Measurements from ENCODE around the gene ACER3. TPM values are rescaled to one million over a fixed set of nuclear protein-coding genes. Genes with fewer than 3 reads are reported as not detected.

Gene ACER3
- total RNA-seq, 2 donors from 2014 or later: 18.5 to 23.2 TPM

DNA sequence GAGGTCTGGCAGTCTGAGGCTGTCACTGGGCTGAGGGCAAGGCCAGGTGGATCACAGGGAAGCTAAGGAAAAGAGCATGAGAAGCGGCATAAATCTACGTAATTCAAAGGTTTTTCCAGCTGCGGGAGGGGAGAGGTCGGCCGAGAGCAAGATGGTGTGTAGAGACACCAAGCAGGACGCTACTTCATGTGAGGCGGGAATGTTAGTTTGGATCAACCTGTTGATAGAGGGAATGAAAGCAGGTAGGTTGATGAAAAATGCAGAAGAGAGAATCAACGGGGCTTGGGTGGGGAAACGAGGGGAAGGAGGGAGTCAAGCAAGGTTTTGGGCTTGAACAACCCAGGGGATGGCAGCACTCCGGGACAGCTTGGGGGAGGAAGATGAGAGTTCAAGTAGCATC lies 176.3 kb downstream of the ACER3 start:
- Mint-ChIP-seq H3K27ac (peak overlapping the region; percentile 1), H3K4me1 (peaks cover 22% of the 10 kb centered on the region), H3K36me3 (ENCODE audit: low read depth) (peaks cover 2% of the 10 kb centered on the region), H3K9me3 (peaks cover 10% of the 10 kb centered on the region), H3K27me3 (ENCODE audit: insufficient read depth) (peaks cover 48% of the 10 kb centered on the region), H3K4me3 (no peak overlapping the region)
- peaks cover 11% of the 10 kb centered on the region for H3K4me1 ChIP-seq (ENCODE audit: control insufficient read depth, insufficient read depth, low read length)
- no peaks in the 10 kb centered on the region for H3K9me3 ChIP-seq (ENCODE audit: control insufficient read depth, low read length)
- DNase-seq: no peak
- peaks cover 32% of the 10 kb centered on the region for H3K27me3 ChIP-seq (ENCODE audit: control insufficient read depth, insufficient read depth, low read length, poor library complexity, severe bottlenecking)
- TF ChIP-seq, protein P1, sequence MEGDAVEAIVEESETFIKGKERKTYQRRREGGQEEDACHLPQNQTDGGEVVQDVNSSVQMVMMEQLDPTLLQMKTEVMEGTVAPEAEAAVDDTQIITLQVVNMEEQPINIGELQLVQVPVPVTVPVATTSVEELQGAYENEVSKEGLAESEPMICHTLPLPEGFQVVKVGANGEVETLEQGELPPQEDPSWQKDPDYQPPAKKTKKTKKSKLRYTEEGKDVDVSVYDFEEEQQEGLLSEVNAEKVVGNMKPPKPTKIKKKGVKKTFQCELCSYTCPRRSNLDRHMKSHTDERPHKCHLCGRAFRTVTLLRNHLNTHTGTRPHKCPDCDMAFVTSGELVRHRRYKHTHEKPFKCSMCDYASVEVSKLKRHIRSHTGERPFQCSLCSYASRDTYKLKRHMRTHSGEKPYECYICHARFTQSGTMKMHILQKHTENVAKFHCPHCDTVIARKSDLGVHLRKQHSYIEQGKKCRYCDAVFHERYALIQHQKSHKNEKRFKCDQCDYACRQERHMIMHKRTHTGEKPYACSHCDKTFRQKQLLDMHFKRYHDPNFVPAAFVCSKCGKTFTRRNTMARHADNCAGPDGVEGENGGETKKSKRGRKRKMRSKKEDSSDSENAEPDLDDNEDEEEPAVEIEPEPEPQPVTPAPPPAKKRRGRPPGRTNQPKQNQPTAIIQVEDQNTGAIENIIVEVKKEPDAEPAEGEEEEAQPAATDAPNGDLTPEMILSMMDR (conservative IDR thresholded peaks at IDR 0.05): no peak
- H3K4me3 ChIP-seq (ENCODE audit: low read length): no peak overlapping the region
- no peak overlapping the region for H3K27ac ChIP-seq (ENCODE audit: low read depth, low read length)
- 81 to 86% methylated on average over 6 to 10 of the region's 10 CpGs for WGBS, 2 experiments (ENCODE audit: insufficient coverage in 1 of 2, insufficient read length in 1 of 2)
- H3K9ac ChIP-seq (ENCODE audit: extremely low read depth, low read length, poor library complexity, severe bottlenecking): no peak overlapping the region
- H3K36me3 ChIP-seq (ENCODE audit: control insufficient read depth, insufficient read depth, low read length): no peaks in the 10 kb centered on the region

DNA sequence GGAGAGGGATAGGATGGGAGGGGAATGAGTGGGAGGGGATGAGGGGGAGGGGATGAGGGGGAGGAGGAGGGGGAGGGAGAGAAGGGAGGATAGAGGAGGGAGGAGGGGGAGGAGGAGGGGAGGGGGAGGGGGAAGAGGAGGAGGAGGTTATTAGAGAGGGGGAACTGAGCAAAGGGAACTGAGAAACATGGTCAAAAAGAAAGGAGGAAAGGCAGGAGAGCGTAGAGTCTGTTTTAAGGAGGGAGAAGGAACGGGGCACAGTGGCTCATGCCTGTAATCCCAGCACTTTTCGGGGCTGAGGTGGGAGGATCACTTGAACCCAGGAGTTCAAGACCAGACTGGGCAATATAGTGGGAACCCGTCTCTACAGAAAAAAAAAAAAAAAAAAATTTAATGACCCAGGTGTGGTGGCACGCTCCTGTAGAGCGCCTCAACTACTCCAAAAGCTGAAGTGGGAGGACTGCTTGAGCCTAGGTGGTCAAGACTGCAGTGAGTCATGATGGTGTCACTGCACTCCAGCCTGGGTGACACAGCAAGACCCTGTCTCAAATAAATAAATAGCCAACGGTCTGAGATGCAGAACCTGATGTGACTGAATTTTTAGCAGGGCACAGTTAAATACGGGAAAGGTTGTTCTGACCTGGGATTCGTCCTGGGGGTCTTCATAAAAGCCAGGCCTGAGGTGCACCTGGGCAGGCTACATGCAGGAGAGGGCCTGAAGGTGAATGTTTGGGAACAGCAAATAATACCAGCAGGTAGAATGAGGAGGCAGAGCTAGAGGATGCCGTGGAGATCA lies 177.5 kb downstream of the ACER3 start:
- H3K27me3 Mint-ChIP-seq (ENCODE audit: insufficient read depth): peaks cover 58% of the 10 kb centered on the region
- Histone ChIP-seq H3K9me3 (ENCODE audit: control insufficient read depth, low read length) (no peaks in the 10 kb centered on the region), H3K4me1 (ENCODE audit: control insufficient read depth, insufficient read depth, low read length) (peaks cover 11% of the 10 kb centered on the region), H3K36me3 (ENCODE audit: control insufficient read depth, insufficient read depth, low read length) (no peaks in the 10 kb centered on the region), H3K27me3 (ENCODE audit: control insufficient read depth, insufficient read depth, low read length, poor library complexity, severe bottlenecking) (peaks cover 32% of the 10 kb centered on the region), H3K4me3 (ENCODE audit: low read length) (no peak overlapping the region), H3K9ac (ENCODE audit: extremely low read depth, low read length, poor library complexity, severe bottlenecking) (no peak overlapping the region), H3K27ac (ENCODE audit: low read depth, low read length) (no peak overlapping the region)
- TF ChIP-seq, protein P1 (conservative IDR thresholded peaks at IDR 0.05): no peak
- peaks cover 2% of the 10 kb centered on the region for H3K36me3 Mint-ChIP-seq (ENCODE audit: low read depth)
- H3K4me1 Mint-ChIP-seq: peaks cover 22% of the 10 kb centered on the region
- WGBS, 2 experiments (ENCODE audit: insufficient coverage in 1 of 2, insufficient read length in 1 of 2): 92 to 95% methylated on average over 6 to 10 of the region's 10 CpGs
- H3K27ac Mint-ChIP-seq: no peak overlapping the region
- H3K4me3 Mint-ChIP-seq: no peak overlapping the region
- H3K9me3 Mint-ChIP-seq: peaks cover 10% of the 10 kb centered on the region
- no peak for DNase-seq

DNA sequence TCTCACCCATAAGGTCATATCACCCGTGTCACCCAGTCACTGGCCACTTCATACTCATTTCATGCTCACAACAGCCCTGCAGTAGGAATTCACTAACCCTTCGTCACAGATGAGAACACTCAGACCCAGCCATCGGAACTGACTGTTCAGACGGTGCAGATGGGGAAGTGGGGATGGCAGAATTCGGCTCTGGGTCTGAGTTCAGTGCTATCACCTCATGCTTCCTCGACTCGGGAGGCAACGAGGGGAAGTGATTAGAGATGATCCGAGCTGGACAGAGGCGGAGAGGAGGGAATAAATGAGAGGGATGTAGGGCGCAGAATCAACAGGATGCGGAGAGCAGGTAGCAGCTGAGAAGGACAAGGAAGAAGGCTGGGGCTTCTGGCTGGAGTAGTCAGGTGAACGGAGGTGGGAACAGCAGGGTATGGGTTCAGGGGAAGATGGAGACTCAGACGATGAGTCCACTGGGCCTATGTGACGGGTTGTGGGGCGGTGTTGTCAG lies 178.2 kb downstream of the ACER3 start:
- H3K9me3 ChIP-seq (ENCODE audit: control insufficient read depth, low read length): no peaks in the 10 kb centered on the region
- H3K9ac ChIP-seq (ENCODE audit: extremely low read depth, low read length, poor library complexity, severe bottlenecking): no peak overlapping the region
- no peak overlapping the region for H3K4me3 Mint-ChIP-seq
- peaks cover 10% of the 10 kb centered on the region for H3K9me3 Mint-ChIP-seq
- DNase-seq: no peak
- H3K27ac Mint-ChIP-seq: no peak overlapping the region
- TF ChIP-seq, protein P1 (conservative IDR thresholded peaks at IDR 0.05): no peak
- H3K27me3 ChIP-seq (ENCODE audit: control insufficient read depth, insufficient read depth, low read length, poor library complexity, severe bottlenecking): peaks cover 32% of the 10 kb centered on the region
- peaks cover 22% of the 10 kb centered on the region for H3K4me1 Mint-ChIP-seq
- no peak overlapping the region for H3K4me3 ChIP-seq (ENCODE audit: low read length)
- H3K27ac ChIP-seq (ENCODE audit: low read depth, low read length): no peak overlapping the region
- no peaks in the 10 kb centered on the region for H3K36me3 ChIP-seq (ENCODE audit: control insufficient read depth, insufficient read depth, low read length)
- peaks cover 2% of the 10 kb centered on the region for H3K36me3 Mint-ChIP-seq (ENCODE audit: low read depth)
- H3K27me3 Mint-ChIP-seq (ENCODE audit: insufficient read depth): peaks cover 60% of the 10 kb centered on the region
- 90 to 93% methylated on average over 12 to 16 of the region's 16 CpGs for WGBS, 2 experiments (ENCODE audit: insufficient coverage in 1 of 2, insufficient read length in 1 of 2)
- H3K4me1 ChIP-seq (ENCODE audit: control insufficient read depth, insufficient read depth, low read length): peaks cover 11% of the 10 kb centered on the region

All from endodermal cell (in vitro differentiated cells).